Loucy (cell line): Measurements from ENCODE around the gene DLG1.

Experiments used
- H2AFZ ChIP-seq: fragments of 200-600 bp; sonication (generic); 2 replicates; pipeline ENCODE4 v1.6.0; 2016; ENCODE audit warnings: antibody characterized with exemption, mild to moderate bottlenecking, low read length, moderate library complexity
- H3F3A ChIP-seq: fragments of 200-600 bp; 2 replicates; pipeline ENCODE4 v1.6.0; 2016; ENCODE audit warnings: antibody characterized with exemption, low read depth, mild to moderate bottlenecking
- H3K27me3 ChIP-seq: fragments of 200-600 bp; sonication (generic); 2 replicates; pipeline ENCODE4 v1.6.1; 2014; ENCODE audit warnings: low read length, mild to moderate bottlenecking; ENCODE audit not compliant: insufficient read depth, poor library complexity, severe bottlenecking
- H3K36me3 ChIP-seq: fragments of 200-600 bp; sonication (generic); 2 replicates; pipeline ENCODE4 v1.6.1; 2016; ENCODE audit warnings: low read length; ENCODE audit not compliant: insufficient read depth
- H3K4me1 ChIP-seq: fragments of 200-600 bp; sonication (generic); 2 replicates; pipeline ENCODE4 v1.5.1; 2014; ENCODE audit warnings: low read length, mild to moderate bottlenecking; ENCODE audit not compliant: insufficient read depth, poor library complexity, severe bottlenecking
- H3K4me2 ChIP-seq: fragments of 200-600 bp; sonication (generic); 2 replicates; pipeline ENCODE4 v1.6.0; 2014; ENCODE audit warnings: antibody characterized with exemption, low read length, low read depth, mild to moderate bottlenecking; ENCODE audit not compliant: poor library complexity, severe bottlenecking
- H3K4me3 ChIP-seq: fragments of 200-600 bp; sonication (generic); 2 replicates; pipeline ENCODE4 v1.5.1; 2014; ENCODE audit warnings: low read length, mild to moderate bottlenecking, mixed read lengths; ENCODE audit not compliant: poor library complexity, severe bottlenecking
- H3K79me2 ChIP-seq: fragments of 200-600 bp; sonication (generic); 2 replicates; pipeline ENCODE4 v1.6.1; 2014; ENCODE audit warnings: low read length; ENCODE audit not compliant: insufficient read depth
- H3K9ac ChIP-seq: fragments of 200-600 bp; sonication (generic); 2 replicates; pipeline ENCODE4 v1.6.0; 2014; ENCODE audit warnings: mild to moderate bottlenecking, low read depth, low read length, moderate library complexity; ENCODE audit not compliant: poor library complexity, severe bottlenecking
- H3K9me2 ChIP-seq: fragments of 200-600 bp; sonication (generic); replicated peaks from 2 replicates; pipeline ENCODE4 v1.6.1; 2016; ENCODE audit warnings: low read depth, low read length, mixed read lengths
- H3K9me3 ChIP-seq: fragments of 200-600 bp; sonication (generic); 2 replicates; pipeline ENCODE4 v1.6.1; 2014; ENCODE audit warnings: mild to moderate bottlenecking, antibody characterized with exemption, low read length, low read depth; ENCODE audit not compliant: insufficient read depth
- H4K20me1 ChIP-seq: fragments of 200-600 bp; sonication (generic); 2 replicates; pipeline ENCODE4 v1.6.0; 2014; ENCODE audit warnings: antibody characterized with exemption, low read length, mild to moderate bottlenecking; ENCODE audit not compliant: insufficient read depth, poor library complexity, severe bottlenecking
- CTCF ChIP-seq: fragments of 200-600 bp; sonication (generic); conservative IDR thresholded peaks from 2 replicates; pipeline ENCODE4 v1.5.1; 2014; ENCODE audit warnings: mild to moderate bottlenecking, antibody characterized with exemption, low read length
- EZH2phosphoT487 ChIP-seq: fragments of 200-600 bp; IDR thresholded peaks from 2 replicates; pipeline ENCODE4 v1.6.1; 2018; ENCODE audit warnings: antibody characterized with exemption, mild to moderate bottlenecking, moderate library complexity, borderline replicate concordance

Gene DLG1

GRCh38 chr3:197298341-197298944 is at the start of gene DLG1:
DLG1 (minus strand) TSS chr3:197298612; CDS start chr3:197297204, 1,408 bp downstream.
- Histone ChIP-seq H3K79me2 (peaks cover 43% of the 10 kb centered on the region), H4K20me1 (peaks cover 41% of the 10 kb centered on the region), H3K9me2 (no peaks in the 10 kb centered on the region), H3K9me3 (no peaks in the 10 kb centered on the region), H3K9ac (peak within 1 kb of the TSS; percentile 90), H3K4me2 (peak within 1 kb of the TSS; percentile 87), H3K36me3 (peaks cover 4% of the 10 kb centered on the region; the same call in 1 of the 2 replicates), H3K27me3 (no peaks in the 10 kb centered on the region), H3F3A (no peaks in the 10 kb centered on the region), H2AFZ (peak within 1 kb of the TSS; percentile 97), H3K4me1 (peaks cover 51% of the 10 kb centered on the region), H3K4me3 (peak within 1 kb of the TSS; percentile 86)
- TF ChIP-seq EZH2phosphoT487 (no peak), CTCF (no peak)

GRCh38 chr3:197348014-197348413 is 49.6 kb upstream of the DLG1 start:
- TF ChIP-seq CTCF (no peak), EZH2phosphoT487 (no peak)
- H3K4me3 ChIP-seq: no peak overlapping the region
- no peak overlapping the region for H3K4me2 ChIP-seq
- H4K20me1 ChIP-seq: no peaks in the 10 kb centered on the region
- no peaks in the 10 kb centered on the region for H3F3A ChIP-seq
- H3K9me2 ChIP-seq: no peaks in the 10 kb centered on the region
- no peaks in the 10 kb centered on the region for H3K79me2 ChIP-seq
- no peak overlapping the region for H2AFZ ChIP-seq
- no peak overlapping the region for H3K9ac ChIP-seq
- H3K36me3 ChIP-seq: no peaks in the 10 kb centered on the region
- H3K9me3 ChIP-seq: no peaks in the 10 kb centered on the region
- H3K27me3 ChIP-seq: no peaks in the 10 kb centered on the region
- no peaks in the 10 kb centered on the region for H3K4me1 ChIP-seq

- Histone ChIP-seq H4K20me1 (no peaks in the 10 kb centered on the region), H3K9me2 (no peaks in the 10 kb centered on the region), H3K79me2 (no peaks in the 10 kb centered on the region), H2AFZ (no peak overlapping the region), H3K4me3 (no peak overlapping the region), H3F3A (no peaks in the 10 kb centered on the region), H3K4me1 (no peaks in the 10 kb centered on the region), H3K4me2 (no peak overlapping the region), H3K36me3 (no peaks in the 10 kb centered on the region), H3K27me3 (no peaks in the 10 kb centered on the region), H3K9me3 (no peaks in the 10 kb centered on the region), H3K9ac (no peak overlapping the region)
- TF ChIP-seq CTCF (no peak), EZH2phosphoT487 (no peak)
These were observed 47.0 kb upstream of the DLG1 start for GRCh38 chr3:197345390-197345789.
